Stimulated activated CD8-positive, alpha-beta memory T cell treated with anti-CD3 and anti-CD28 coated beads, Interleukin-7, amount 100 ng/mL, for 48 hours (primary cell): ENCODE data around the gene CT45A5.
"Not testable (repeated sequence)": the region's sequence is repeated elsewhere in the genome, so short reads cannot be mapped to it uniquely, and the experiment has no call there.

Source experiments
- DNase-seq, 2 donors: peaks; one replicate each; pipeline ENCODE4 v3.0.0-alpha.2; 2020; ENCODE audit warnings: low read depth in 1 of 2; ENCODE audit errors: extremely low read depth in 1 of 2

The CT45A5 gene, protein sequence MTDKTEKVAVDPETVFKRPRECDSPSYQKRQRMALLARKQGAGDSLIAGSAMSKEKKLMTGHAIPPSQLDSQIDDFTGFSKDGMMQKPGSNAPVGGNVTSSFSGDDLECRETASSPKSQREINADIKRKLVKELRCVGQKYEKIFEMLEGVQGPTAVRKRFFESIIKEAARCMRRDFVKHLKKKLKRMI

DNA sequence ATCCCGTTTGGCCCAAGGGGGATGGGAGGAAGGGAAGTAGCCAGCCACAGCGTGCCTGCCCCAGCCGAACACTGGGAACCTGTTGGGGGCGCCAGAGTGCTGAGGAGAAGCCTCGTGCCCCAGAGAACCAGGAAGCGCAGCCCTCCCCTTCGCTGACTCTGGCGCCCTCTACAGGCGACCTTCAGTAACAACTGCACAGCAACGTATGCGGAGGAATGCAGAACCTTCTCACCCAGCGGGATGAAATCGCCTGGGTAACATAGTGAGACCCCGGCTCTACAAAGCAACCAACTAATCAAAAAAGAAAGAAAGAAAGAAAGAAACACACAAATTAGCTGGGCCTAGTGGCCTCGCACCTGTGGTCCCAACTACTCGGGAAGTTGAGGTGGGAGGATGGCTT, at the start of gene CT45A5:
Gene CT45A5 (minus strand): TSS at position 101 of the 400 bp plus-strand sequence. CDS start 3,774 bp downstream, outside the sequence.
- DNase-seq: not testable (repeated sequence)

- DNase-seq: not testable (repeated sequence)
Measured at GRCh38 chrX:135819912-135820311, 34.6 kb upstream of the CT45A5 start, which contains the start of gene CT45A2. CT45A2 (minus strand) TSS chrX:135820012; CDS start chrX:135816265, 3,747 bp downstream.

- DNase-seq: not testable (repeated sequence)
Measured at GRCh38 chrX:135802687-135803086, 17.4 kb upstream of the CT45A5 start, which contains the start of gene CT45A6. CT45A6 (minus strand) TSS chrX:135802787; CDS start chrX:135798993, 3,794 bp downstream.

- DNase-seq: not testable (repeated sequence)
Measured at GRCh38 chrX:135768091-135768490, 17.2 kb downstream of the CT45A5 start, which contains the start of gene CT45A3. CT45A3 (minus strand) TSS chrX:135768191; CDS start chrX:135764444, 3,747 bp downstream.

DNA sequence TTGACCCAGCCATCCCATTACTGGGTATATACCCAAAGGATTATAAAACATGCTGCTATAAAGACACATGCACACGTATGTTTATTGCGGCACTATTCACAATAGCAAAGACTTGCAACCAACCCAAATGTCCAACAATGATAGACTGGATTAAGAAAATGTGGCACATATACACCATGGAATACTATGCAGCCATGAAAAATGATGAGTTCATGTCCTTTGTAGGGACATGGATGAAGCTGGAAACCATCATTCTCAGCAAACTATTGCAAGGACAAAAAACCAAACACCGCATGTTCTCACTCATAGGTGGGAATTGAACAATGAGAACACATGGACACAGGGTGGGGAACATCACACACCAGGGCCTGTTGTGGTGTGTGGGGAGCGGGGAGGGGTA, 40.6 kb downstream of the CT45A5 start:
- DNase-seq: not testable (repeated sequence)

GRCh38 chrX:135741192-135741715, 44.0 kb downstream of the CT45A5 start:
- DNase-seq: no peak

DNA sequence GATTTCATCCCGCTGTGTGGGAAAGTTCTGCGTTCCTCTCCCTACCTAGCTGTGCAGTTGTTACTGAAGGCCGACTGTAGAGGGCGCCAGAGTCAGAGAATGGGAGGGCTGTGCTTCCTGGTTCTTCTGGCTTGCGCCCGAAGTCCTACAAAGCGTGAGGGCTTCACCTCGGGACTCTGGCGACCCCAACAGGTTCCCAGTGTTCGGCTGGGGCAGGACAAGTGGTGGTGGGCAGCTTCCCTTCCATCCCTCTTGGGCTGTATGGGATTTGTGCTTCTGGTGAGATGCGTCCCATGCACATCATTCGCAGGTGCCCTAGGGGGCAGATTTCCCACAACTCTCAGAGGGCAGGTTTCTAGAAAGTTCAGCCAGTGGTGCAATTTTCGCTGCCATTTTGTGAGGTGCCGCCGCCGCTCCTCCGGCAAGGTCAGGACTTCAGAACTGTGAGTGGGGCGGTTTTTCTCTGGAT, 44.6 kb downstream of the CT45A5 start:
- peak in 1 of 2 donors; percentile 36 for DNase-seq

DNA sequence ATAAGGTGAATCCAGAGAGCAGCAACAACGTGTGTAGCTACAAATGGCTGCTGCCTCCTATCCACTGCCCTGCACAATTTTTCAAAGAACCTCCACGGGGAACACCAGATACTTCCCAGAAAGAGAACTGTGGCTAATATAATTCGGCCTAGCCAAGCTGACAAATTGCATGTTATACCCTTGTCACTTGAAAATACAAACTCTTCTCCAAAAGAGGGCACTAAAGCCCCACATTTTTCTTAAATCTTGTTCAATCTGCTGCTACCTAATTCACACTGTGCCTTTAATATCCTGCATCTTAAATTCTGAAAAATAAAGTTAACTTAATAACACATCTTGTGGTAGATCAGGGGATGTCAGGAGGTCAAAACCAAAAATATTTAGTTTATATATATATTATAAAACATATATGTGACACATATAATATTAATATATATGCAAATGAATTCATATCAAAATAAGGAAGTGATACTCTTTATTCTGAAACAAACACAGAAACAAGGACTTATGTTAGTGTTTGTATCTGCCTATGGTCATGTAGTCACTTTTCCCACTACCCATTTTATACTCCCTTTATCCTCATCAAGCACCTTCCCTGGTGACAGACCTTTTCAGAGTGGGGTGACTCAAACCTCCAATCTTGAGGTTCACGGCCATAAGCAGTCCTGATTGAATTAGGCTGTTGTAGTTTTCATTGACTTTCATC, 47.8 kb downstream of the CT45A5 start:
- no peak for DNase-seq

DNA sequence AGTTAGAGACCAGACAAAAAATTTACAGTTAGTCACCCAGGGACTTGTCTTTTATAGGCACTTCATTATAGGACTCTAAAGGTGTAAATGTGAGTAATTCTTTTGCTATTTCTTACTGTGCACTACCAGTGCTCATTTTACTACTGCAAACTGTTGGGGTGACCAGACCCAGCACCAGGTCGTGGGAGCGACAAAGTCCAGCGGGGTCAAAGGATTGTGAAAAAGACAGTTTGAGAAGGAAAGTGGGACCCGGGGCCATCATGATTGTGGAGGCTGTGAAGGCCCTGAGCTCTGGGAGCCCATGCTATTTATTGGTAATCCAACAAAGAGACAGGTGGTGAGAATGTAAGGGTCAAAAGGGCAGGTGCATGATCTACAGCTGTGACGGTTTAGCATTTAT, 50.6 kb downstream of the CT45A5 start:
- not testable (repeated sequence) for DNase-seq
